Activated CD8-positive, alpha-beta memory T cell treated with anti-CD3 and anti-CD28 coated beads for 24 hours (primary cell): ENCODE data around the gene PER3.

Experiments used
- DNase-seq: peaks from one replicate; pipeline ENCODE4 v3.0.0-alpha.2; 2020

PER3 gene

DNA sequence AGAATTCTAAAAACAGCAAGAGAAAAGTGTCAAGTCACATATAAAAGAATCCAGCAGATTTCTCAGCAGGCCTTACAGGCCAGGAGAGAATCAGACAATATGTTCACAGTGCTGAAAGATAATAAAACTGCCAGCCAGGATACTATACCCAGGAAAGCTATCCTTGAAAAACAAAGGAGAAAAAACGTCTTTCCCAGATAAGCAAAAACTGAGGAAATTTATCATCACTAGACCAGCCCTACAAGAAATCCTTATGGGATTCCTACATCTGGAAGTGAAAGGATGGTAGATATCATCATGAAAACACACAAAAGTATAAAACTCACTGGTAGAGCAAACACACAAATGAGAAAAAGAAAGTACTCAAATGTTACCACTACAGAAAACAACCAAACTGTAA is 93.9 kb downstream of the PER3 start:
- no peak for DNase-seq

DNA sequence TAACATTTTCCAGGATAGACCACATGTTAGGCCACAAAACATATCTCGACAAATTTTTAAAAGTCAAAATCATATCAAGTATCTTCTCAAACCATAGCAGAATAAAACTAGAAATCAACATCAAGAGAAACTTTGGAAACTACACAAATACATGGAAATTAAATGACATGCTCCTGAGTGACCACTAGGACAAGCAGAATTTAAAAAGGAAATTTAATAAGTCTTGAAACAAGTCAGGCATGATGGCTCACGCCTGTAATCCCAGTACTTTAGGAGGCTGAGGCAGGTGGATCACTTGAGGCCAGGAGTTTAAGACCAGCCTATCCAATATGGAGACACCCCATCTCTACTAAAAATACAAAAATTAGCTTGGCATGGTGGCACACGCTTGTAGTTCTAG is 95.1 kb downstream of the PER3 start:
- DNase-seq = no peak

DNA sequence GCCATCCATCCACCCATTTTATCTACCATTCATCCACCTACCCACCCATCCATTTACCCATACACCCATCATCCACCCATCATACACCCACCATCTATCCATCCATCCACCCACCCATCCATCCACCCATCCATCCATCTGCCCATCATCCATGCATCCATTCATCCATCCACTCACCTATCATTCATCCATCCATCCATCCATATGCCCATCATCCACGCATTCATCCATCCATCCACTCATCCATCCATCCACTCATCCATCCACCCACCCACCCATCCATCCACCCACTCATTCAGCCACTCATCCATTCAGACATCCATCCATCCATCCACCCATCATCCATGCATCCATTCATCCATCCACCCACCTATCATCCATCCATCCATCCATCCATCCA is 100.7 kb downstream of the PER3 start:
- DNase-seq = no peak

DNA sequence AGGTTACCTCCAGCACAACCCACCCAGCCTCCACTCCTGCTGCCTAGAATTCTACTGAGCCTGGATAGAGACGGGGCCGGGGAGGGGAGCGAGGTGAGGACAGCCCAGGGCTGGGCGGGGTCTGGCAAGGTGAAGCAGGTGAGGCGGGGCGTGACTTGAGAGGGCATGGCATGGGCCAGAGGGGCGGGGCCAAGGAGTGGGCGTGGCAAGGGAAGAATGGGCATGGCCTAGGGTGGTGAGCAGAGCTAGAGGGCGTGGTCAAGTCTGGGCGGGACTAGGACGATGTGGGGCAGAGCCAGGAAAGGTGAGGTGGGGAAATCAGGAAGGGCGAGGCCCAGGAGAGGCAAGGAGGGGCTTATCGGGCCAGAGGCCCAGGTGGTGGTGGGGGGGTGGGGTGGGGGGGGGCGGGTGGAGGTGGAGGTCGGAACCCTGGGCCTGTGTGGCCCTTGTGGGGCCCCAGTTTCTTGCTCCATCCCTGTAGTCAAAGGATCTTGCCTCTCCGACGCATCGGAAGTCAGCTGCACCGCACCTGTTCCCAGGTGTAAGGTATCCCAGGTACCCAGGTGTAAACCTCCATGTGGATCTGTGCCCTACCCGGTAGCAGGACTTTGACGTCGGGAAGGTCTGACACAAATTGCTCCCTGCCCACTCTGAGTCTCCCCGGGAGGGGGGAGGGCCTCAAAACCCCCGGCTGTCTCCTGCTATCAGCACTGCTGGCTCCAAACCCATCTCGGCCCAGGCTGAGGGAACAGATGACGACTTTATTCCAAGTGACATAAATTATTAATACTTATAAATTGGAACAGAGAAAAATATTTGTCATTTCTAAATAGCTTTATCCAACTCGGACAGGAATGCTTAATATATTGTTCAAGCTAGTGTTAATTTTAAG is 101.7 kb downstream of the PER3 start:
- DNase-seq = no peak

DNA sequence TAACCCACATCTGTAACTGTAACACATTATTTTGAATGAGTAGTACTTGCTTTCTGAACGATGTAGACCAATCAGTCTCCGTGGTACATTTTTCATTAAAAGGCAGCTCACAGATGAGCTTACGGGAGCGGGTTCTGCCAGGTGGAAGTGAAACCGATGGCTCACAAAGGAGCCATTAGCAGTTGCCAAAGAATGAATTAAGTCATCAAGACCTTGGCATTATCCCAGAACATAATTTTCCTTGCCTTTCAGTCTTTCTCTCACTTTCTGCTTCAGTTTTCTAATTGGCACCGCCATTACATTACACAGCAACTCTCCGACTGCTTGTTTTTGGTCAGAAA is 102.3 kb downstream of the PER3 start:
- DNase-seq = no peak

DNA sequence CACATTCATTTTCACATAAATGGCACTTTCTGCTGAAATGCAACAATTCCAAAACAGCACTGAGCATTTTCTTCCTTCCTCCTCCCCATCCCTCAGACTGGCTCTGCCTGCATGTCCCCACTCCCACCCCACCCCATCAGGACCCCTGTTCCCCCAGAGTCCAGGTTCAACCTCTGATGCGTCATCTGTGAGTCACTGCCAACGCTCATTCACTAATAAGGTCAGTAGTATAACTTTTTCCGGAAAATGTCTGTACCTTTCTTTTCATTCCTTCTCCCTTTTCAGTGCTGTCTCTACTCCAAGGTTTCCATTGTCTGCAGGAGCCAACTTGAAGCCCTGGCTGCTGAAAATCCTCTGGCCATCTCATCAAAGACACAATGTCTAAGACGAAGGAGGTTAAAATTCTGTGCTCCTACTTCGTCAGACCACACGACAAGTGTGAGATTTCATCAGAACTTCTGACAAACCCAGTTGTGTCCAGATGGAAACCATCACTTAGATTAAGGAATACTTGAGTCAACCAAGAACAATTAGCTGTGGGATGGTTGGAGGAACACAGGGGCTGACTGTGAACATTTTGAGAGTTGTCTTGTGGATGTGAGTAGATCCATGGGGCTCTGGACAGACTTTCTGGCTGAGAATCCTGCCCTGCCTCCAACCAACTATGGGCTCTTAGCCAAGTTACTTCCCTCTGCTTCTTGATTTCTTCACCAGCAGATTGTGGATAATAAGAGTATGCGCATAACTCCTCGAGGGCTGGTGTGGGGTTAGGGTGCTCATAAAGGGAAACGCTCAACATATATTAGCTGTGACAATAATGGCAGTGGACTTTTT is 104.4 kb downstream of the PER3 start:
- no peak for DNase-seq

DNA sequence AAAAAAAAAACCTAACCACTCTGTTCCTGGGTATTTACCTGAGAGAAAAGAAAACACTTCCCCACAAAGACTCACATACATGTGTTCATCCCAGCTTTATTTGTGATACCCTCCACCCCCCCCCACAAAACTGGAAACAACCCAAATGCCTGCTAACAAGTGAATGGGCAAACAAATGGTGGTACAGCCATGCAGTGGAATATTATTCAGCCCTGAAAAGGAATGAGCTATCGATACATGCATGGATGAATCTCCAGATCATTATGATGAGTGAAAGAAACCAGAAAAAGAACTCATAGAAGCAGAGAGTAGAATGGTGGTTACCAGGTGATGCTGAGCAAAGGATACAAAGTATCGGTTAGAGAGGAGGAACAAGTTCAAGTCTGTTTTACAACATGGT is 106.8 kb downstream of the PER3 start:
- no peak for DNase-seq

DNA sequence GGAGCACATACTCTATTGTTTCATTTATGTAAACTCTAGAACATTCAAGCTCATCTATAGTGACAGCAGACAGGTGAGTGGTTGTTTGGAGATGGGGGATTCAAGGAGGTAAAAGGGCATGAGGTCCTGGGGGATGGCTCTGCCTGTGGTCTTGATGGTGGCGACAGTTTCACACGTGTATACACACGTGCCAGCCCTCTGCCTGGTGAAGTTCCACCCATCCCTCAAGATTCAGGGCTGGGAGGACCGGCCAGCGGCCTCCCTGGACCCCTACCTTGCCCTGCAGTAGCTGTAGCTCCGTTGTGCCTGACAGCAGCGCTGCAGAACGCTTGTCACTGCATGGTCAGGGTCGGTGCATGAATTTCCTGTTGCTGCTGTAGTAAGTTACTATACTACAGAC is 107.7 kb downstream of the PER3 start:
- DNase-seq = no peak

DNA sequence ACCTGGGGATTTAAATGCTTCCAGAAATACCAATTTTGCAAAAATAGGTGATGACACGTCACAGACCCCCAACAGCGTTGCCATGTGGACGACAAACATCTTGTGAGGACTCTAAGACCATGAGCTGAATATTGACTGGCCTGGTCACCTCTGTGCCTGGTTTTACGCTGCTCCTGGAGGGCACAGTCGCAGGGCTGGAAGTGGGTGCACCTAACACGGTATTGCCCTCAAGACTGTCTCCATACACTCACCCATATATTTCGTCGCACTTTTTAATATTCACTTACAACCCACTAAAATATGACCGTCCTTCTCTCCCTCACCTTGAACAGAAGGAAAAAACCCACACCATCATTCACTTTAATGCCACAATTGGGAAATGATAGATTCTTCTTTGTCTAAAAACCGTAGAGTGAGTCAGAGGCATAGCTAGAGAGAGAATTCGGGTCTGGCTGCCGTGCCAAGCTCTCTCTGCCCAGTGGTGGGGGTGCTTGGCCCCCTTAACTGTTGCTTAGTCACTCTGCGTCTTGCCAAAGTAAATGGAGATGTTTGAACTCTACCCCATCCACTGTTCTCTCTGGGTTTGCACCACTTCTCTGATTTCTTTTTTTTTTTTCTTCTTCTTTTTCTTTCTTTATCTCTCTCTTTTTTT is 109.6 kb downstream of the PER3 start:
- no peak for DNase-seq
